ENCODE data around the gene CDKL4.

DNA sequence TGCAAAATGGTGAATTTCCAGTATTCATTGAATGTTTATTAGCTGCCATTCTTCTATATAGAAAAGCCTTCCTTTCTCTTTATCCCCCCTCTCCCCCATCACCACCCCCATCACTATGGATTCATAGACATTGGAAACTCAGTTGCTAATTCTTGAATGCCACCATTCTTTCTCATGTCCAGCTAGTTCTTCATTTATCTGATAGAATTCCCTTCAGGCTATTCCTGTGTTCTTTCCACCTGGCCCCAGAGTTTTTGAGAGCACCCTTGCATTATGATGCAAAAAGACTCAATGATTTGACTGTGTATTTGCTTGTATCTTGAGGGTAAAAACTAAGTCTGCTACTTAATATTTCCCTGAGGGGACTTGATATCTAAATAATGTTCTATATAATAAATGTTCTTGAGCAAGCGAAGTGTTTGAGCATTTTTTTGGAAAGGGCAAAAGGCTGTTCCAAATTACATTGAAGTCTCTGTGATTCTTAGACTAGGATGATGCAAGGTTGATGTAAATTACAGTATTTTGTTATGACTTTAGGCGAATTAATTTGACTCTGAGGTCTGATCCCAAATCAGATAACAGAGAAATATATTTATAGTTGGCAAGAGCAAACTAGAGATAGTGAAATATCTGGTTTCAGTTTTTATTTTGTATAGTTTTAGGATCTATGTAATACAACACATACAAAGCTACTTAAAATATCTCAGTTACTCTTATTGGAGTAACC lies 104.1 kb downstream of the CDKL4 start:
- TF ChIP-seq RAD21 (IDR thresholded peaks at IDR 0.05; ENCODE audit: low read depth): no peak
- TF ChIP-seq EP300 (IDR thresholded peaks at IDR 0.05; ENCODE audit: borderline replicate concordance): no peak
- TF ChIP-seq, protein P1, sequence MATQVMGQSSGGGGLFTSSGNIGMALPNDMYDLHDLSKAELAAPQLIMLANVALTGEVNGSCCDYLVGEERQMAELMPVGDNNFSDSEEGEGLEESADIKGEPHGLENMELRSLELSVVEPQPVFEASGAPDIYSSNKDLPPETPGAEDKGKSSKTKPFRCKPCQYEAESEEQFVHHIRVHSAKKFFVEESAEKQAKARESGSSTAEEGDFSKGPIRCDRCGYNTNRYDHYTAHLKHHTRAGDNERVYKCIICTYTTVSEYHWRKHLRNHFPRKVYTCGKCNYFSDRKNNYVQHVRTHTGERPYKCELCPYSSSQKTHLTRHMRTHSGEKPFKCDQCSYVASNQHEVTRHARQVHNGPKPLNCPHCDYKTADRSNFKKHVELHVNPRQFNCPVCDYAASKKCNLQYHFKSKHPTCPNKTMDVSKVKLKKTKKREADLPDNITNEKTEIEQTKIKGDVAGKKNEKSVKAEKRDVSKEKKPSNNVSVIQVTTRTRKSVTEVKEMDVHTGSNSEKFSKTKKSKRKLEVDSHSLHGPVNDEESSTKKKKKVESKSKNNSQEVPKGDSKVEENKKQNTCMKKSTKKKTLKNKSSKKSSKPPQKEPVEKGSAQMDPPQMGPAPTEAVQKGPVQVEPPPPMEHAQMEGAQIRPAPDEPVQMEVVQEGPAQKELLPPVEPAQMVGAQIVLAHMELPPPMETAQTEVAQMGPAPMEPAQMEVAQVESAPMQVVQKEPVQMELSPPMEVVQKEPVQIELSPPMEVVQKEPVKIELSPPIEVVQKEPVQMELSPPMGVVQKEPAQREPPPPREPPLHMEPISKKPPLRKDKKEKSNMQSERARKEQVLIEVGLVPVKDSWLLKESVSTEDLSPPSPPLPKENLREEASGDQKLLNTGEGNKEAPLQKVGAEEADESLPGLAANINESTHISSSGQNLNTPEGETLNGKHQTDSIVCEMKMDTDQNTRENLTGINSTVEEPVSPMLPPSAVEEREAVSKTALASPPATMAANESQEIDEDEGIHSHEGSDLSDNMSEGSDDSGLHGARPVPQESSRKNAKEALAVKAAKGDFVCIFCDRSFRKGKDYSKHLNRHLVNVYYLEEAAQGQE (IDR thresholded peaks at IDR 0.05; ENCODE audit: low read depth): no peak
- TF ChIP-seq, protein P2, sequence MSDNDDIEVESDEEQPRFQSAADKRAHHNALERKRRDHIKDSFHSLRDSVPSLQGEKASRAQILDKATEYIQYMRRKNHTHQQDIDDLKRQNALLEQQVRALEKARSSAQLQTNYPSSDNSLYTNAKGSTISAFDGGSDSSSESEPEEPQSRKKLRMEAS (IDR thresholded peaks at IDR 0.05): no peak
- no peak for TF ChIP-seq YY1 (IDR thresholded peaks at IDR 0.05; ENCODE audit: low read depth)
